Panc1 (cell line): ENCODE measurements around the gene FYN.

ENCODE experiments used
- POLR2AphosphoS5 ChIP-seq: IDR thresholded peaks from 2 replicates; pipeline ENCODE4 v1.6.1; 2012; ENCODE audit warnings: mild to moderate bottlenecking, low read depth, low read length, moderate library complexity
- SIN3A ChIP-seq: IDR thresholded peaks from 2 replicates; pipeline ENCODE4 v1.6.1; 2012; ENCODE audit warnings: low read depth, mild to moderate bottlenecking, low read length, moderate library complexity, borderline replicate concordance; ENCODE audit not compliant: insufficient read depth
- TCF7L2 ChIP-seq: IDR thresholded peaks from 2 replicates; pipeline ENCODE4 v1.6.1; 2011; ENCODE audit warnings: mild to moderate bottlenecking, low read depth, low read length, inconsistent platforms
- TF ChIP-seq, protein P1 (sequence below): fragments of 450-650 bp; IDR thresholded peaks from 2 replicates; pipeline ENCODE4 v1.5.1; 2017; ENCODE audit warnings: mild to moderate bottlenecking
- TF ChIP-seq, protein P2 (sequence below), 2 experiments: IDR thresholded peaks; 2 replicates each; pipeline ENCODE4 v1.6.1; 2011 to 2012; ENCODE audit warnings: low read depth in 2 of 2, control low read depth in 1 of 2, low read length in 1 of 2, mild to moderate bottlenecking in 1 of 2, moderate library complexity in 1 of 2; ENCODE audit not compliant: insufficient read depth in 1 of 2

DNA sequence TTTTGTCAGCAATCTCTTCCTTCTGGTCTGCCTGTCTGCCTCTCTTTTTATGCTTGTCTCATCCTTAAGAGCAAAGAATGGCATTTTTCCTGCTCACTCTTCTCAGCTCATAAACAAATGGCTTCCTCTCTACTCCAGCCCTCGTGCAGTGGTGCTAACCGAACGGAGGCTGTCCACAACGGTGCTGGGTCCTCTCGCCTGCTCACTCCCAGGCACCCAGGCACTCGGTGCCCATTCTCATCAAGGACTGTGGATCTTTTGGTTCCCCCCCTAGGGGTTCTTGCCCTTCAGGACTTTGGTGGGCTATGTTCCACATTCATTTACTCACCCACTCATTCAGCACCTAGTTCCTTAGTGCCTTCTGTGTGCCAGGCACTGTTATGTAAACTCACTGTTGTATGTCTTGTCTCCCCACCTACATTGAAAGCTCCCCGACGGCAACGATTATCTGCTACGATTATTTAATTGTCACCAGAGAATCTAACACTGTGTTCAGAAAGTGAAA, 113.9 kb downstream of the FYN start:
- TF ChIP-seq, protein P1, sequence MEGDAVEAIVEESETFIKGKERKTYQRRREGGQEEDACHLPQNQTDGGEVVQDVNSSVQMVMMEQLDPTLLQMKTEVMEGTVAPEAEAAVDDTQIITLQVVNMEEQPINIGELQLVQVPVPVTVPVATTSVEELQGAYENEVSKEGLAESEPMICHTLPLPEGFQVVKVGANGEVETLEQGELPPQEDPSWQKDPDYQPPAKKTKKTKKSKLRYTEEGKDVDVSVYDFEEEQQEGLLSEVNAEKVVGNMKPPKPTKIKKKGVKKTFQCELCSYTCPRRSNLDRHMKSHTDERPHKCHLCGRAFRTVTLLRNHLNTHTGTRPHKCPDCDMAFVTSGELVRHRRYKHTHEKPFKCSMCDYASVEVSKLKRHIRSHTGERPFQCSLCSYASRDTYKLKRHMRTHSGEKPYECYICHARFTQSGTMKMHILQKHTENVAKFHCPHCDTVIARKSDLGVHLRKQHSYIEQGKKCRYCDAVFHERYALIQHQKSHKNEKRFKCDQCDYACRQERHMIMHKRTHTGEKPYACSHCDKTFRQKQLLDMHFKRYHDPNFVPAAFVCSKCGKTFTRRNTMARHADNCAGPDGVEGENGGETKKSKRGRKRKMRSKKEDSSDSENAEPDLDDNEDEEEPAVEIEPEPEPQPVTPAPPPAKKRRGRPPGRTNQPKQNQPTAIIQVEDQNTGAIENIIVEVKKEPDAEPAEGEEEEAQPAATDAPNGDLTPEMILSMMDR = no peak
- TF ChIP-seq POLR2AphosphoS5 = no peak
- TF ChIP-seq, protein P2, sequence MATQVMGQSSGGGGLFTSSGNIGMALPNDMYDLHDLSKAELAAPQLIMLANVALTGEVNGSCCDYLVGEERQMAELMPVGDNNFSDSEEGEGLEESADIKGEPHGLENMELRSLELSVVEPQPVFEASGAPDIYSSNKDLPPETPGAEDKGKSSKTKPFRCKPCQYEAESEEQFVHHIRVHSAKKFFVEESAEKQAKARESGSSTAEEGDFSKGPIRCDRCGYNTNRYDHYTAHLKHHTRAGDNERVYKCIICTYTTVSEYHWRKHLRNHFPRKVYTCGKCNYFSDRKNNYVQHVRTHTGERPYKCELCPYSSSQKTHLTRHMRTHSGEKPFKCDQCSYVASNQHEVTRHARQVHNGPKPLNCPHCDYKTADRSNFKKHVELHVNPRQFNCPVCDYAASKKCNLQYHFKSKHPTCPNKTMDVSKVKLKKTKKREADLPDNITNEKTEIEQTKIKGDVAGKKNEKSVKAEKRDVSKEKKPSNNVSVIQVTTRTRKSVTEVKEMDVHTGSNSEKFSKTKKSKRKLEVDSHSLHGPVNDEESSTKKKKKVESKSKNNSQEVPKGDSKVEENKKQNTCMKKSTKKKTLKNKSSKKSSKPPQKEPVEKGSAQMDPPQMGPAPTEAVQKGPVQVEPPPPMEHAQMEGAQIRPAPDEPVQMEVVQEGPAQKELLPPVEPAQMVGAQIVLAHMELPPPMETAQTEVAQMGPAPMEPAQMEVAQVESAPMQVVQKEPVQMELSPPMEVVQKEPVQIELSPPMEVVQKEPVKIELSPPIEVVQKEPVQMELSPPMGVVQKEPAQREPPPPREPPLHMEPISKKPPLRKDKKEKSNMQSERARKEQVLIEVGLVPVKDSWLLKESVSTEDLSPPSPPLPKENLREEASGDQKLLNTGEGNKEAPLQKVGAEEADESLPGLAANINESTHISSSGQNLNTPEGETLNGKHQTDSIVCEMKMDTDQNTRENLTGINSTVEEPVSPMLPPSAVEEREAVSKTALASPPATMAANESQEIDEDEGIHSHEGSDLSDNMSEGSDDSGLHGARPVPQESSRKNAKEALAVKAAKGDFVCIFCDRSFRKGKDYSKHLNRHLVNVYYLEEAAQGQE (IDR thresholded peaks at IDR 0.05; ENCODE audit: insufficient read depth in 1 of 2, low read depth in 2 of 2, low read length in 1 of 2) = no peak
- TF ChIP-seq TCF7L2 = no peak
- TF ChIP-seq SIN3A = no peak
